T-helper 1 cell treated with Interleukin-12 subunit alpha and Interleukin-12 subunit beta and Interleukin-4 antibody, amounts not matched to agents 30 ng/mL and 1 ng/mL, for 36 hours (primary cell): Measurements from ENCODE around the gene RAF1. TPM values are rescaled to one million over a fixed set of nuclear protein-coding genes. Genes with fewer than 3 reads are reported as not detected.

ENCODE experiments used
- intact Hi-C: fragments of 100-400 bp; cut with micrococcal nuclease; formaldehyde crosslinking; loops from one replicate; pipeline ENCODE4 v1.15.1; 2024
- total RNA-seq: library from RNA; stranded (reverse); gene quantifications from 2 replicates; pipeline ENCODE4 v1.2.3, GENCODE V29; 2022

Gene RAF1
- total RNA-seq, 1 donor from 2014 or later, result 104 TPM

DNA sequence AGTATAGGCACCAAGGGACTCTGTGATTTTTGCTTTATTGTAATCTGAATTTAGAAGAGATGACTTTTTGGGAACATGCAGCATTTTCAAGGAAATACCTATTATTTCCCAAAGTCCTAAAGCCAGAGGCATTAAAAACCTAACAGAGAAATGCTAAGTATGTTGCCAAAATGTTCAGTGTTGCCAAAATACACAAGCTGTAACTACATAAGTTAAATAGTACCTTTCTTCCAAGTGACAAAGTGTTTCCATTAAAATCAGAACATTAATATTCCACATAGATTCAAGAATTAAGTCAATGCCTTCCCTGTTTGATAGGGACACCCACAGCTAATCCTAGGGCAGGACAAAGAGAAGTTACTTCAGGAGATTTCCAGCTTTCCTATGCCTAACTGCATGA lies 65.0 kb downstream of the RAF1 start:
- intact Hi-C loops, result no loop called here

DNA sequence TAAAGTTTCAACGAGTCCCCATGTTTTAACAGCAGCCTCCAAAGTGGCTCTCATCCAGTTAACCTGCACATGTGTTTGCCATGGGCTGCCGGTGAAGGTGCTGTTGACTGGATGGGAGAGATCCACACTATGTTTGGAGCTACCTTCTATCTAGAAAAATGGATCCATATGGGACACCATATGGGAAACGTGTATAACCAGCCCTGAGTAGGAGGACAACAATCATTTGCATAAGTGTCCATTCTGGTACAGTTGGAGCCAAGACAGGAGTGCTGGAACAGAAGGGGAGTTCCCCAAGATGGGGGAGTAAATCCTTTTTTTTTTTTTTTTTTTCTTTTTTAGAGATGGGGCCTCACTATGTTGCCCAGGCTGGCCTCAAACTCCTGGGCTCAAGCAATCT lies 70.4 kb downstream of the RAF1 start:
- intact Hi-C loops, result no loop called here

DNA sequence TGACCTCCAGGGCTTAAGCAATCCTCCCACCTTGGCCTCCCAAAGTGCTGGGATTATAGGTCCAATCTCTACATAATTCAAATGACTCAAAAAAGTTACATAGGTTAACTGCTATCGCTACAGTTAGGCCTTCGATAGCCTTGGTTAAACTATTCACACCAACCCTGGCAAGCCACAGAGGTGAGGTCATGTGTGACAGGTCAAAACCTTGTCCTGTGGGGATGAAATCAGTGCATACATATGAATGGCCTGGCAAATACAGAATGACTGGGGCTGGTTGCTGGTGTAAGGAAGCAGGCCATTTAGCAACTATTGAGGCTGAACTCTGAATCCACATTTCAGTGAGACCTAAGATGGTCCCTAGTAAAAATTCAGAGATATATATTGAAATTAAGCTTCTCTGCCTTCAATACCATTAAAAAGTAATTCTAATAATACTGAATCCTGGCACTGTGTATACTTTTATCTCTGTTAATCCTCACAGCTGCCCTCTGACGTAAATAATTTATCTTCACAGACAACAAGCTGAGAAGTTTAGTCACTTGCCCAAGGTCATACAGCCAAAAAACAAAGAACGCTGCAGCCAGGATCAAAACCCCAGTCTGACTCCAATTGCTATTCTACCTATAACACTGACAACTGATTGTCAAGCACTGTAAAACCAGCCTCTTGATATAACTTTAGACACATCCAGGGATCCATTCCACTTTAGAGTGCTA lies 71.8 kb downstream of the RAF1 start:
- intact Hi-C loops, result no loop called here

DNA sequence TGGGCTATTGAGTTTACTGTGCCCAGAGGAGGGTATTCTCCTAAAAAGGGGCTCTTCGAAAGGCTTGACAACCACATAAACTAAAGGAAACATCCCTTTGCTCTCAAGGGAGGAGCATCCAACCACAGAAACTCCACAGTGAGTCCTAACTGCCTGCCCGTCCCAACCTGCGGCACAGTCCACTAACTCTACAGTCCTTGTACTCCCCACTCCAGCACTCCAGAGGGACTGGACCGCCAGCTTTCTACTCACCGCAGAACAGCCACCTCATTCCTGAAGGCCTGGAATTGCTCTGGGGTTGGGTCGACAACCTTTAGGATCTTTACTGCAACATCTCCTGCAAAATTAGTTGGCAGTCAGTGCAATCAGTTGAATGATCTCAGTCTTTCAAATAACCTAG lies 72.5 kb downstream of the RAF1 start:
- intact Hi-C loops, result no loop called here

DNA sequence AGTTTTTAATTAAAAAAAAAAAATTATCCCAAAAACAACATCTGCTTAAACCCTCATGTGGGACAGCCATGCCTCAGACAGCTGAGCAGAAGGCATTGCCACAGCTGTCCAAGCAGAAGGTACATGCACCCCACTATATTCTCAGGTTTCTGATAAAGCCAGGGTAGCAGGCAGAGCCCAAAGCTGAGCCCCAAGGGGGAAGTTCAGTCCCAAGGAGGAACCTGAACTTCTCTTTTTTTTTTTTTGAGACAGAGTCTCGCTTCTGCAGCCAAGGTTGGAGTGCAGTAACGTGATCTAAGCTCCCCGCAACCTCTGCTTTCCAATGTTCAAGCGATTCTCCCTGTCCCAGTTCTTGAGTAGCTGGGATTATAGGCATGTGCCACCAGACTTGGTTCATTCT lies 73.8 kb downstream of the RAF1 start:
- intact Hi-C loops, result no loop called here

DNA sequence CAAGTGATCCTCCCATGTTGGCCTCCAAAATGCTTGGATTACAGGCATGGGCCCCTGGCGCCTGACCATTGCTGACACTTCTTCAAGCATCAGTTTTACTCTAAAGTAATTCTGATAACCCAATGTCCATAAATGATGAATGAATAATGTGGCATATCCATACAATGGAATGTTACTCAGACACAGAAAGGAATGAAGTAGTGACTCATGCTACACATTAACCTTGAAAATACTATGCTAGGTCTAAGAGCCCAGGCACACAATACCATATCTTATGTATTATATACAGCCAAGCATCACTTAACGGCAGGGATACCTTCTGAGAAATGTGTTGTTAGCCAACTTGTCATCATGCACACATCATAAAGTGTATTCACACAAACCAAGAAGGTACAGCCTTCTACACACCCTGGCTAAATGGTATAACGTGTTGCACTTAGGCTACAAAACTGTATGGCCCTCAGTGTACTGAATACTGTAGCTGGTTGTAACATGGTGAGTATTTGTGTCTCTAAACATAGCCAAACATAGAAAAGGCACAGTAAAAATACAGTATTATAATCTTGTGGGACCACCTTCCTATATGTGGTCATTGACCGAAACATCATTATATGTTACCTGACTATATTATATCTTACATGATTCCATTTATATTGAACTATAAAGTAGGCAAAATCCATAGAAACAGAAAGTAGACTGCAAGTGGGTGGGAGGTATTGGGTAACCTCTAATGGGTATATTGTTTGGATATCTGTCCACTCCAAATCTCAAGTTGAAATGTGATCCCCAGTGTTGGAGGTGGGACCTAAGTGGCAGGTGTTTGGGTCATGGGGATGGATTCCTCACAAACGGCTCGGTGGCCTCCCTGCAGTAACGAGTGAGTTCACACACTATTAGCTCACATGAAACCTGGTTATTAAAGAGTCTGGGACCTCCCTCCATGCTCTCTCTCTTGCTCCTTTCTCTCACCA lies 75.6 kb downstream of the RAF1 start:
- intact Hi-C loops, result no loop called here

DNA sequence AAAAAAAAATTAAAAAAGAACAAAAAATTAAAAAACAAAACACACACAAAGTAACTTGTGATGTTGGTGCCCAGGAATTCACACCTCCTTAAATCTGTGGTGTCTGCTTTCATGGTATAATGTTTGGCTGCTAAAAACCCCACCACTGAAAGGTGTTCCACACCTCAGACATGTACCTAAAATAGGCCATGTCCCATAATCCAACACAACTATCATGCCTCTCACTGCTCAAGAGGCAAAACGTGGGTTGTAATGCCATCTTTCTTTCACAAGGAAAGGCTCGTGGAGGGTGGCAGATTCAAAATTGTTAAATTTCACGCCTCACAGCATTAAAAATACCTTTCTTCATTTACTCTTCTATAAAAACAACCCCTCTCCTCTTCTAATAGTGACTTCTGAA lies 77.5 kb downstream of the RAF1 start:
- intact Hi-C loops, result no loop called here

DNA sequence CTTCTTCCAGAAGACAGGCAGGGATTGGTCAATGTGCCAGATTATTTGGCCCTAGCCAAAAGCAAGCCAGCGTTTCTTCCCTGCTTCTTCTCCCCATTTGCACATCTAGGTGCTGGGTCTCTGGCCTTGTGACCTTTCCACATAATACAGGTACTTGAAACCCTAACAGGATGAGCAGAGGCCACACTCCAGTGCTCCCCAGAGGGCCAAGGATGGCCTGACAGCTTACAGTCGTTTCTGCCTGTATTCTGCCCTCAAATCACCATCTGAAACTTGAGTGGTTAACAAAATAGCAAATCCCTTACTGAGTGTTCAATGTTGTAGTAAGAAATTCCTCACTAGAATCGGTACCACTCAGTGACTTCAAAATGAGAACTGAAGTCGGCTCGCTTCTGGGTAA lies 77.9 kb downstream of the RAF1 start:
- intact Hi-C loops, result no loop called here

DNA sequence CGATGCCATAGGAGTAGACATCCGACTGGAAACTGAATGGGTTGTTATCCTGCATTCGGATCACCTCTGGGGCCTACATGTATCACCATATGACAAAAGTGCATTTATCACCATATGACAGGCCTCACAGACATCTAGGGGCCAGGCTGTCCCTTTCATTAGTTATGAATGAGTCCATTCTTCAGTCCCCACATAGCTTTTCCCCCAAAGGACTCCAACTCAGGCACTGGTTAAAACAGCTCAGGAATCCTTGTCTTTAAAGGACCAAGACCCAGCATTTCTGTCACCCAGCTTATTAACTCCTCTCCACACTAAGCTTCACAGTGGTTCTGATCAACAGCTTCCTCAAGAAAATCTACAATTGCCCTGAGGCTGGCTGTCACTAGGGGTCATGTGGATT lies 78.7 kb downstream of the RAF1 start:
- intact Hi-C loops, result no loop called here

DNA sequence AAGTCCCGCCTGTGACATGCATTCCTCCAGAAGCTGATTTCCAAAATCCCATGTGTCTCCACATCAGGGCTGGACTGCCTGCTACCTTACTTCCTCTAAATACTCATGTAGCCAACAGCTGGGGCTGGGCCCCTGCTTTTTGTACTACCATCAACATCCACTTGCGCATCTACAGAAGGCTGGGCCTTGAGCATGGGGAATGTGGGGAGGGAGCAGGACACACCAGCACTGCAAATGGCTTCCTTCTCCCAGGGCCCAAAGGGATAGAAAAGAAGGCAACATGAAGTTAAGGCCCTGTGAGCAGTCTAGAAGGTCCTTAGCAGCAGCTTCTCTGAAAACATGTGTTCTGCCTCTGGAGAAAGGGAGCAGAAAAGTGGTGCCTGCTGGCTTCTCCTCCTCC lies 79.8 kb downstream of the RAF1 start:
- intact Hi-C loops, result no loop called here

DNA sequence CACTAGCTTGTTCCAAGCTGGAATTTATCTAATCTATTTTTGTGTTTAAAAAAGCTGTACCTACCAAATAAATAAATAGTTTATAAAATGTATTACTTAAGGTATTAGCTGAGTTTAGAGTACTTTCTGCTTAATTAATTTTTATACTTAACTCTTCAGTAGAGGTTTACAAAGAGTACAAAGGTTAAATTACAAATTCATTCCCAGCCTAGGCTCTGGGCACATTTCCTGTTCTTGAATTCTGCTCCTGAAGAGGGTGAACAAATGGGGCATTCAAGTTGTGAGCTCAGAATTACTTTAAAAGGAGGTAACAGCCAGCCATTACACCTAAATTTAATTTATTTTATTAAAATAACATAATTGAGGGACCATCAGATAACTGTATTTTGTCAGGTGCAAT lies 80.6 kb downstream of the RAF1 start:
- intact Hi-C loops, result no loop called here

DNA sequence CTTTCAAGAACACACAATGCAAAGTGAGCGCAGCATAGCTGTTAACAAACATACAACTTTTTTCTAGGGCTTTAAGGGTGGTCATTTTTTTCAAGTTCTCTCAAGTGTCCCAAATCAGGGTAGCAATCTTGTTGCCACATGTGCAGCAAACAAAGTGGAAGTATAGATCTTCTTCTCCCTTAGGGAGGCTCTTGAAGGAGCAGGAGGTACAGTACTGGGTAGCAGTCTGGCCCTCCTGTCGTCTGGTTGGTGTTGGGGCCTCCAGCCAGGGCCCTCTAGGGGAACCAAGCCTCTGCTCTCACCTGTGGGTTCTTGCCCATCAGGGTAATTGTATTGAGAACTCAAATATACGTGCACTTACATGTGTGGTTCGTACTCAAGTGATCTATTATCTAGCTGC lies 81.2 kb downstream of the RAF1 start:
- intact Hi-C loops, result no loop called here

DNA sequence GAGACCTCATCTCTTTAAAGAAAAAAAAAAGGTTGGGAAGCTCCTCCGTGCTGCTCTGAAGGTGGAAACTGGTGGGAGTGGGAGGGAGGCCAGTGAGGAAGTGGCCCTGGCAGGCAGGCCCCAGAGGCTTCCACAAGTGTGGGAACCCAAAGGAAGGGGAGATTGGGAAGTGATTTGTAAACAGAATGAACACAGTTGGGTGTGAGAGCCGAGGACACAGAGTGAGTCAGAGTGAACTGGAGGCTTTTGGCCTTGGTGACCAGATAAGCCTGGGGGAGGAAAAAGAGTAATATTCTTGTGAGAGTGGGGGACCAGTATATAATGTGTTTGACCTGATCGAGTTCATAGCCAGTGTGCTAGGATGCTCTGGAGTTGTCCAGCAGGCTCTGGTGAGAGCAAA lies 84.0 kb downstream of the RAF1 start:
- intact Hi-C loops, result no loop called here

DNA sequence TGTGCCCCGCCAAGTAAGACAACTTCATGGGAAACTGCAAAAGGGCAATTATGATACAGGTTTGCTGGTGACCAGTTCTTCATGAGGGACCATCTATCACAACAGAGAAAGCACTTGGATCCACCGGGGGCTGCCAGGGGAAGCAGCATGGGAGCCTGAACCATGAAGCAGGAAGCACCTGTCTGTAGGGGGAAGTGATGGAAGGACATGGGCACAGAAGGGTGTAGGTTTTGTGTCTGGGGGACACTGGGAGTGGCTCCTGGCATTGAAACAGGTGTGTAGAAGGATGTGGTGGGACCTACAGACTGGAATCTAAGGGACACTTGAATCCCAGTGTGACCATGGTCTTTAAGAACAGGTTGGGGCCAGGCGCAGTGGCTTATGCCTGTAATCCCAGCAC lies 84.5 kb downstream of the RAF1 start:
- intact Hi-C loops, result no loop called here

DNA sequence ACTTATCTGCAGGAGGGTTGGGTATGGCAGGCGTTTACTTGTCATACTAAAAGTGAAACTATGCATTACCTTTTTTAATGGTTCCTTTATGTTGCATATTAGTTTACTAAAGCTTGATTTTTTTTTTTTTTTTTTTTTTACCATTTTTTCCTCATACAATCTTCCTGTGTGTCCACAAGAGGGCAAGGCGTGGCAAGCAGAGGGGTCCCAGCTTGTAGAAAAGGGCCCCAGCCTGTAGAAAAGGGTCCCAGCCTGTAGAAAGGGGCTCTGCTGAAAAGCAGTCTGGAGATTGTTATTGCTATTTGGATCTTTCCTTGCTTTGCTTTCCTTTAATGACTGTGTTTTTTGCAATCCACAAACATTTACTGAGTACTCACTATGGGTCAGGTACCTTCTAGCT lies 85.2 kb downstream of the RAF1 start:
- intact Hi-C loops, result no loop called here

DNA sequence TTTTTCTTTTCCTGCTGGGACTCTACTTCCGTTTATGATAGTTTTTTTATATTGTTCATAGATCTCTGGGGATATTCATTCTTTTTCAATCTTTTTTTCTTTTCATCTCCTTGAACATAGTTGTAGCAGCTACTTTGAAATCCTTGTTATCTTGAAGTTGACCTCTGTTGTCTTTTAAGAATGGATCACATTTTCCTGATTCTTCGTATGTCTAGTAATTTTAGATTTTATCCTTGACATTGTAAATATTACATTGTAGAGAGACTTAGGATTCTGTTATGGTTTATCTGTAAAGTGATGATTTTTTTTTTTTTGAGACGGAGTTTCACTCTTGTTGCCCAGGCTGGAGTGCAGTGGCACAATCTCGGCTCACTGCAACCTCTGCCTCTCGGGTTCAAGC lies 86.5 kb downstream of the RAF1 start:
- intact Hi-C loops, result no loop called here

DNA sequence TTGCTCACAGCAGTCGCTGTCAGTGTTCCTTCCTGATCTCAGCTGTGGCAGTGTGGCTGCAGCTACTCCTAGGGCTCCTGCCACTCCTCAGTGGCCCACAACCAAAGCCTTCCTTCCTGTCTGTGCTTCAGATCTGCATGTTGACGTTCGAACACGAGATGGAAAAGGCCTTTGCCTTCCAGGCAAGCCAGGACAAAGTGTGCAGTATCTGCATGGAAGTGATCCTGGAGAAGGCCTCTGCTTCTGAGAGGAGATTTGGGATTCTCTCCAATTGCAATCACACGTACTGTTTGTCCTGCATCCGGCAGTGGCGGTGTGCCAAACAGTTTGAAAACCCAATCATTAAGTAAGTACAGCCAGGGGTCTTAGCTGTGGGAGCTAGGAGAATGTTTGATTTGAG lies 89.3 kb downstream of the RAF1 start:
- intact Hi-C loops, result no loop called here

DNA sequence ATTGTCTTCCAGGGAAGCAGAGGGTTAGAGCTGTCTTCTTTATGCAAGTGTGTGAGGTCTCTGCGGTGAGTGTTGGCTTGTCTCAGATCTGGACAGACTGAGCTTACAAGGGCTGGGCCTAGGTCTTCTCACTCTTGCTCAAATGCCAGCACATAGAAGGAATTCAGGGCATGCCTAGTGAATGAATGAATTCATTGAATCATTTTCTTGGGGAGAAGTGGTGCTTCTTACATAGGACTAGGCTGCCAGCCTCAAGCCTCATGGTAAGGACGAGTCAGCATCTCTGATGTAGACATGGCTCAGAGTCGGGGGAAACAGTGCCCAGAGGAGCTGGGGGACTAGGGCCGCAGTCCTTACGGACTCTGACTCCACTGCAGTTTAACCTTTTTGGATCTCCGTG lies 89.8 kb downstream of the RAF1 start:
- intact Hi-C loops, result no loop called here

DNA sequence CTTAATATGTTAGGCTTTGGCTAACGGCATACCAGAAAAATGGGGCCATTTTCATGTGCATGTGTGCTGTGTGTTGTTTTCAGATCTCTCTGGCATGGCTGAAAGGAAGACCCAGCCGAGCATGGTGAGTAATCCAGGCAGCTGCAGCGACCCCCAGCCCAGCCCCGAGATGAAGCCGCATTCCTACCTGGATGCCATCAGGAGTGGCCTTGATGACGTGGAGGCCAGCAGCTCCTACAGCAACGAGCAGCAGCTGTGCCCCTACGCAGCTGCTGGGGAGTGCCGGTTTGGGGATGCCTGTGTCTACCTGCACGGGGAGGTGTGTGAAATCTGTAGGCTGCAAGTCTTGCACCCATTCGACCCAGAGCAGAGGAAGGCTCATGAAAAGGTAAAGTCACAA lies 91.9 kb downstream of the RAF1 start:
- intact Hi-C loops, result no loop called here

DNA sequence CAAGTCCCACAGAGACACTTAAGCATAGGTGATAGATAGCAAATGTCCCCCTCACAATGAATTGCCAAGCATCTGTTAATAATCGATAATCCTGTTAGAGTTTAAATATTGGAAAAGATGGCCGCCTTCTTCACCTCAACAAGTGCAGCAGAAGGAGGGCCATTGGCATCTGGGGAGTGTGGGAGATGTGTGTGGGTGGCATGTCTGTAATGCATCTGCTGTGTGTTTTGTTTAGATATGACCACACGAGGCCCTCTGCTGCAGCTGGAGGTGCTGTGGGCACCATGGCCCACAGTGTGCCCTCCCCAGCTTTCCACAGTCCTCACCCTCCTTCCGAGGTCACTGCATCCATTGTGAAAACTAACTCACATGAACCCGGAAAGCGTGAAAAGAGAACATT lies 94.1 kb downstream of the RAF1 start:
- intact Hi-C loops, result no loop called here

DNA sequence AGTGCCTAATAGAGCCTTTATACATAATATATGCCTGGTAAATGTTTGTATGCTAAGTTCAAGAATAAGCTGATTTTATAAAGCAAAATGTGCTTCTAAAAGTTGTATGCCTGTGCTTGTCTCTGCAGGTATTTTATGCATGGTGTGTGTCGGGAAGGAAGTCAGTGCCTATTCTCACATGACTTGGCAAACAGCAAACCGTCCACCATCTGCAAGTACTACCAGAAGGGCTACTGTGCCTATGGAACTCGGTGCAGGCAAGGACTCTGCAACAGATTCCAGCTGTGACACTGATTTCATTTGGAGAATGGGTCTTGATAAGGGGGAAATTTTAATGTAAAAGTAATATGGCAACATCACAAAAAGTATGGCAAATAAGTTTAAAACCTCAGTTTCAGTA lies 95.2 kb downstream of the RAF1 start:
- intact Hi-C loops, result no loop called here

DNA sequence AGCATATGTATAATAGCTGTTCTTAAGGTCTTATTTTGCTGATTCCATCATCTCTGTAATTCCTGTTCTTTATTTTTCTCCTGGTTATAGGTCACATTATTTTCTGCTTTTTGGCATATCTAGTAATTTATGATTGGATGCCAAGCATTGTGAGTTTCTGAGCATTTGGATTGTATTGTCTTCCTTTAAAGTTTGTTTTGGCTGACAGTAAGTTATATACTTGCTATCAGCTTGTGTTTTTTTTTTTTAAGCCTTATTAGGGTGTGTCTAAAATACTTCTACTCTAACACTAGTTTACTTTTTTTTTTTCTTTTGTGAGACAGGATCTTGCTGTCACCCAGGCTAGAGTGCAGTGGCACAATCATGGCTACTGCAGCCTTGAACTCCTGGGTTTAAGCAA lies 96.9 kb downstream of the RAF1 start:
- intact Hi-C loops, result no loop called here

DNA sequence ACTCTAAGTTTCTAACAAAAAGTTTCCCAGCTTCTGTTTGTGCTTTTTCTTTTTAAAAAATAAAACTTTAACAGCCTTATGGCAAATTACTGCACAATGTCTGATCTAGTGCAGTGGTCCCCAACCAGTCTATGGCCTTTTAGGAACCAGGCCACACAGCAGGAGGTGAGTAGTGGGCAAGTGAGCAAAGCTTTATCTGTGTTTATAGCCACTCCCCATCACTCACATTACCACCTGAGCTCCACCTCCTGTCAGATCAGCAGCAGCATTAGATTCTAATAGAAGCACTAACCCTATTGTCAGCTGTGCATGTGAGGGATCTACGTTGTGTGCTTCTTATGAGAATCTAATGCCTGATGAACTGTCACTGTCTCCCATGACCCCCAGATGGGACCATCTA lies 101.5 kb downstream of the RAF1 start:
- intact Hi-C loops, result no loop called here
